GM23338 (cell line): ENCODE results near the gene PDF.

Experiments used
- CTCF ChIP-seq, 2 experiments: fragments of 200-600 bp in 1 of 2; sonication (generic) in 1 of 2; conservative IDR thresholded peaks; 2 replicates each; pipeline versions ENCODE4 v1.5.1 to v1.6.1; 2016 to 2017; ENCODE audit warnings: antibody characterized with exemption in 2 of 2, low read depth in 2 of 2, mild to moderate bottlenecking in 2 of 2, moderate library complexity in 1 of 2
- EZH2 ChIP-seq: fragments of 200-600 bp; sonication (generic); IDR thresholded peaks from one replicate; pipeline ENCODE4 v1.8.0; 2017; ENCODE audit warnings: antibody characterized with exemption, mild to moderate bottlenecking, low read depth; ENCODE audit not compliant: unreplicated experiment
- EZH2phosphoT487 ChIP-seq: fragments of 200-600 bp; sonication (generic); IDR thresholded peaks from one replicate; pipeline ENCODE4 v1.8.1; 2018; ENCODE audit warnings: antibody characterized with exemption; ENCODE audit not compliant: unreplicated experiment
- NANOG ChIP-seq: IDR thresholded peaks from 2 replicates; pipeline ENCODE4 v1.6.1; 2016; ENCODE audit warnings: antibody characterized with exemption, borderline replicate concordance
- POLR2AphosphoS5 ChIP-seq: IDR thresholded peaks from 2 replicates; pipeline ENCODE4 v1.6.1; 2016; ENCODE audit warnings: antibody characterized with exemption, low read depth
- REST ChIP-seq: IDR thresholded peaks from one replicate; pipeline ENCODE4 v1.6.1; 2018; ENCODE audit warnings: antibody characterized with exemption; ENCODE audit not compliant: unreplicated experiment
- ZNF331 ChIP-seq: fragments of 250-450 bp; sonication (Bioruptor Pico); IDR thresholded peaks from 2 replicates; pipeline ENCODE4 v1.5.0; 2020; ENCODE audit warnings: low read depth, mild to moderate bottlenecking, moderate library complexity
- ZNF462 ChIP-seq: fragments of 250-450 bp; sonication (Bioruptor Pico); IDR thresholded peaks from 2 replicates; pipeline ENCODE4 v1.5.0; 2020; ENCODE audit warnings: mild to moderate bottlenecking, moderate library complexity

- TF ChIP-seq EZH2 (no peak), CTCF (conservative IDR thresholded peaks at IDR 0.05; ENCODE audit: low read depth in 2 of 2) (no peak), POLR2AphosphoS5 (no peak), NANOG (no peak), ZNF462 (CRISPR knock-in tag) (no peak), ZNF331 (no peak), REST (no peak), EZH2phosphoT487 (no peak)
Measured at GRCh38 chr16:69314534-69314933, 15.9 kb downstream of the PDF start.
